Activated T-cell treated with anti-CD3 and anti-CD28 coated beads for 24 hours (primary cell): ENCODE results near the gene LNPK.
"Not testable (repeated sequence)": the region's sequence is repeated elsewhere in the genome, so short reads cannot be mapped to it uniquely, and the experiment has no call there.

Source experiments
- DNase-seq: peaks from one replicate; pipeline ENCODE4 v3.0.0-alpha.2; 2020; ENCODE audit warnings: low read depth

The LNPK gene

DNA sequence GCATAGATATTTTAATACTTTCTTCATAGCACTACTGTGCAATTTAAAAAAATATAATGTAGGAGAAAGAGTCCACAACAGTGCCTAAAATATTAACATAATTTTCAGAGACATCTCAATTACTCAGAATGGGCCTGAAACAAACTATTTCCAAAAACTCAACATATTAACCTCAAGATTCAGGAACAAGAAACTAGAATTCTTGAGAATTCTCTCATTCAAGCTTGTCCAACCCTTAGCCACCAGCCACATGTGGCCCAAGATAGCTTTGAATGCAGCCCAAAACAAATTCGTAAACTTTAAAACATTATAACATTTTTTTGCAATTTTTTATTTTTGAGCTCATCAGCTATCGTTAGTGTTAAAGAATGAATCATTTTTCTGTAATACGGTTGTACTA is 35.2 kb downstream of the LNPK start:
- DNase-seq = no peak

DNA sequence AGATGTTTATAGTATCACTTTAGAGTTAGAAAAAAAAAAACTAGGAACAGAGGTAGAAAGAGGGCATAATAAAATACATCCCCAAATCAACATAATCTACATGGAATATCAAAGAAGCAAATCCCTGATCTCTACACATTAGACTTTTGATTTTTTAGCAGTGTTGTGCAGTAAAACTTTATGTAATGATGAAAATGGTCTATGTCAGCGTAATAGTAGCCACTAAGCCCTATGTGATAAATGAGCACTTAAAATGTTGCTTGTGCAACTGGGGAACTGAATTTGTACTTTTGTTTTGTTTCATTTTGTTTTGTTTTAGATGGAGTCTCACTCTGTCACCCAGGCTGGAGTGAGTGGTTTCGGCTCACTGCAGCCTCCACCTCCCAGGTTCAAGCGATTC is 36.3 kb downstream of the LNPK start:
- DNase-seq = no peak

DNA sequence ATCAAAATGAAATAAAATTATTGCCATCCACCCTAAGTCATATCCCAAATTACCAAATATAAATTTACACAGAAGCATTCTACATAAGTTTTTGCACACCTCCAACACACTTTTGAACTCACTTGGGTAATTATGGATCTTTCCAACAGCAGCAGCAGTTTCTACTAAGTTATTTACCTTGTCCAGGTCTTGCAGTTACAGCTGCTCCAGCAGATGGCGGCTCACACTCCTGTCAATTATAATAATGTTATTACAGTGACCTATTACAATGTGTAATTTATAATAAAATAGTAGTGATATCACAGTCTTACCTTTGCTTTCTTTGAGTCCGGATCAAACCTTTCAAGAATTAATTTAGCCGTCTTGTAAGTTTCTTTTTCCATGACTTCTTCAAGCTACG is 37.9 kb downstream of the LNPK start:
- no peak for DNase-seq

DNA sequence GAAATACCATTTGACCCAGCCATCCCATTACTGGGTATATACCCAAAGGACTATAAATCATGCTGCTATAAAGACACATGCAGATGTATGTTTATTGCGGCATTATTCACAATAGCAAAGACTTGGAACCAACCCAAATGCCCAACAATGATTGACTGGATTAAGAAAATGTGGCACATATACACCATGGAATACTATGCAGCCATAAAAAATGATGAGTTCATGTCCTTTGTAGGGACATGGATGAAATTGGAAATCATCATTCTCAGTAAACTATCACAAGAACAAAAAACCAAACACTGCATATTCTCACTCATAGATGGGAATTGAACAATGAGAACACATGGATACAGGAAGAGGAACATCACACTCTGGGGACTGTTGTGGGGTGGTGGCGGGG is 38.9 kb downstream of the LNPK start:
- DNase-seq = not testable (repeated sequence)

DNA sequence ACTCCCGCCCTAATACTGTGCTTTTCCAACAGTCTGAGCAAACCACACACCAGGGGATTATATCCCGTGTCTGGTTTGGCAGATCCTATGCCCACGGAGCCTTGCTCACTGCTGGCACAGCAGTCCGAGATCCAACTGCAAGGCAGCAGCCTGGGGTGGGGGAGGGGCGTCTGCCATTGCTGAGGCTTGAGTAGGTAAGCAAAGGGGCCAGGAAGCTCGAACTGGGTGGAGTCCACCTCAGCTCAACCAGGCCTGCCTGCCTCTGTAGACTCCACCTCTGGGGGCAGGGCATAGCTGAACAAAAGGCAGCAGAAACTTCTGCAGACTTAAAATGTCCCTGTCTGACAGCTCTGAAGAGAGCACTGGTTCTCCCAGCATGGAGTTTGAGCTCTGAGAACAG is 44.2 kb downstream of the LNPK start:
- DNase-seq = no peak

DNA sequence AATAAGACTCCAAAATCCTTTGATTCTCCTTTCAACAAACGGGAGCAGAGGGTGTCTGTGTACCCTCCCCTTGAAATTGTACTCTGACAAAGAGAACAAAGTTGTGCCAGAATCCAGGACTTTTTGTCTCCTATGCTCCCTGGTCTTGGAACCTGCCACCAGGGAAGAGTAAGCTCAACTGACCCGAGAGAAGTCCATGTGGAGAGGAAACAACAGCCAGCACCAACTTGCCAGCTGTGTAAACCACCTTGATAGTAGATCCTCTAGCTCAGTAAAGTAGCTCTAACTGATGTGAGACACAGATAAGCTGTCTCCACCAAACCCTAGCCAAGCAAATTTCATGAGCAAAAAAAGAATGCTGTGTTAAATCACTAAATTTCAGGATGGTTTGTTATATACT is 46.9 kb downstream of the LNPK start:
- no peak for DNase-seq

DNA sequence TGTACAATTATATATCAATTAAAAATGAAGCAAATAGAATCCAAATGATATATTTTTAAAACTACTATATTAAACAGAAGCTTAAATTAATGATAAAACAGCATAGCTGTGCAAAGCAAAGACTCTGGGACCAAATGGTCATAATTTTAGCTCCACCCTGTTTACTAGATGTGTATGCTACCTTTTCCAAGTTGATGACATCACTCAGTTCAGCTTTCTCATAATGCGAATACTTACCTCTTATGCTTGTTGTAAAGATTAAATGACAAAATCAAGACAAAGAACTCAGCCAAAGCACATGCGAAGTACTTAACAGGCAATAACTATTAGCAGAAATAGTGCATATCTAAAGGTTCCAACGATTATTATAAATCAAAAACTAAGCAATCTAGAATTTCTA is 51.6 kb downstream of the LNPK start:
- DNase-seq = no peak

DNA sequence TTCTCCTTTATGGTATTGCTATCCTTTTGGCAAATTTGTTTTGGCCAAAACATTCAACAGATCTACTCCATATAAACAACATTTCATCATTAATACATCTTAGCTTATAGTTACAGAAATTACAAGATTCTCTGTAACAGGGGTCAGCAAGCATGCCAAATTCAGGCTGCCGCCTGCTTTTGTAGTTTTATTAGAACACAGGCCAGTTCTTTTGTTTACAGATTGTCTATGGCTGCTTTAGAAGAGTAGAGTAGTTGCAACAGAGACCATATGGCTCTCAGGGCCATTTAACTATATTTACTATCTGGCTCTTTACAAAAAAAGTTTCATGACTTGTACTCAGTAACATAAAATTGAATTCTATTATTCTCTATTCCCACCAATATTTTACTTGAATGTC is 53.9 kb downstream of the LNPK start:
- no peak for DNase-seq

DNA sequence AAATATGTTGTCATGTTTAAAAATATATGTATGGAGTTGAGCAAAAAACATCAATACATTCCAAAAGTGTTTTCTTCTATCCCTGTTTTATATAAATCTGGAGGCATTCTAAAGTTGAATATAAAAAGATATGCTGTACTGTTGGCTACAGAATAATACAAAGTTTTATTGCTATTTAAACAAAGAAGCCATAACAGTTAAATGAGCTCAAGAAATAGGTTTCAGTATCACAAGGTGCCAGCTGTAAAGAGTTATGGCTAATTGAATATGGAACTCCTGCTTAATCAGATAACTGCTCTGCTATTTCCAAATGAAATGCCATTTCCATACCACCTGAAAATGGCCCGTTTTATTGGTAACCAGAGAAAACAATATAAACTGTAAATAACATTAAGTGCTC is 55.0 kb downstream of the LNPK start:
- DNase-seq = no peak

DNA sequence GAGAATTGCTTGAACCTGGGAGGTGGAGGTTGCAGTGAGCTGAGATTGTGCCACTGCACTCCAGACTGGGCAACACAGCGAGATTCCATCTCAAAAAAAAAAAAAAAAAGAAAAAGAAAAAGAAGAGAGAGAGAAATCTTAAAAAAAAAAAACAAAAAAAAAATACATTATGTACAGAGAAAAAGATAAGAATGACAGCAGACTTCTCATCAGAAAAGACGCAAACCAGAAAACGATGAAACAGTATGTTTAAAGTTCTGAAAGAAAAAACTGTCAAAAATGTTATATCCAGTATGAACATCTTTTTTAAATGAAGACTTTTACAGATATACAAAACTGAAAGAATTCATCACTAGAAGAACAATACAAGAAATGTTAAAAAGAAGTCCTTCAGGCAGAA is 60.4 kb downstream of the LNPK start:
- no peak for DNase-seq

DNA sequence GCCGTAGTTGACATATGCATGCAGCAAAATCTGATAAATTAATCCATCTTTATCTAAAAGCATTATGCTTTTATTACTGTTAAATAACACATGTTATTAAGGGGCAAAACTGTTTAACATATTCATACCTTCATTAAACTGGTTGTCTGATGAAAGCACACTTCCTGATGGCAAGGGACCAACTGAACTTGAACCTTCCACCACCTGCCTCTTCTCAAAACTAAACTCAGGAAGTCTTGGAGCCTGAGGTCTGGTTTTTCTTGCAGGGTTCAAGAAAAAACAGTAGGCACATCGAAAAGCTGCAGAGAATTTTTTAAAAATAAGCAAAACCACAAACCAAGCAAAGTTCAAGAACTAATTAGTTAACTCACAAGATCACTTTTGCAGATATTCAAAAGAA is 64.9 kb downstream of the LNPK start:
- DNase-seq = no peak

DNA sequence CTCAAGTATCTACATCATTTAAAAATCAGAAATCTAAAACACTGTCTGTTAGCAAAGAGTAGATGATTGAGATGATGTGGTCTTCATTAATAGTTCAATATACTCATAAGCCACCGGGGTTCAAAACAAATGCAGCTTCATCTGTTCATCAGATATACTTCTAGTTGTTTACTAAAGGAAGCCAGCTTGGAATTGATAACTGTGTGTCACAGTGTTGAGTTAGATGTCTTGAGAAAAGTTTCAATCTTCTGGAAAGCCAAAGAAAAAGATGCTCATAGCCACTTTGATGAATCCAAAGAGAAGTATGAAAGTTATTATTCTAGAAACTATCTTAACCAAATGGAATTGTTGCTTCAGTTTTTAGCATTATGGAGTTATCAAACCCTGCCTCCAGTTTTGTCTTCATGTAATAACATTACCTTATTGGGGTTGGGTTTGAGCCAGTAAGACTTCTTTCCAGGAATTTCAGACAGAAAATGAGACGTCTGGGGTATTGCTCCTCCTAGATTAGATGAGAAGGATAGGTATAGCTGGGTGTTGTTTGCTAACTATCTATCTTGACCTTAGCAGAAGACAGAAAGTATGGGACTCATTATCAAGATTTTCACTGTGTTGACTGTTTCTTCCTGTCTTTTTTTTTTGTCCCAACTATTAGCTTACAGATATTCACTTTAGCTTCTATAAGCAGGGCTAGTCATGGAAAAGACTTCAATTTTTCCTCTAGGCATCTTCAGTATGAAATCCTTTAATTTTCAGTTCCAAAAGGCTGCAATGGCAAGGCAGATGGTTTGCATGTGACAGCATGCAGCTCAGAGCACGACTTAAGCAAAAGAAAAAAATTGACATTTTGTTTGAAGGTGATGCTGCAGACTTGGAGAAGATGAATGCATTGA is 66.5 kb downstream of the LNPK start:
- no peak for DNase-seq

DNA sequence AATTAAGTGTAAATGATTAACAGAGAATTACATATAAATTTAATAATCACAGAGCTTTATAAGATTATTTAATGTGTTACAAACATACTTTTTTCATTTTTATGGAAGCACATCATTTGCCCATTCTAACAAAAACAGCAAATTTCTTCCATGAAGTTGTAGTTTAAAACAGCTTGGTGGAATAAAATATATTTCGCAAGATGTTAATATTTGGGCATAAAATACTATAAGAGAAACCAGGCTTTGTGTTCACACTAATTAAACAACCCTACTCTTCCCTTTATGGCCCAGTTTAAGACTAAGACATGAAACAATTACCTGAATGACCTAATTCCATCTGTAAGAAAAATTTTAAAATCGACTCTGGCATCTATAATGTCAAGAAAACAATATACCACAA is 69.4 kb downstream of the LNPK start:
- DNase-seq = no peak

DNA sequence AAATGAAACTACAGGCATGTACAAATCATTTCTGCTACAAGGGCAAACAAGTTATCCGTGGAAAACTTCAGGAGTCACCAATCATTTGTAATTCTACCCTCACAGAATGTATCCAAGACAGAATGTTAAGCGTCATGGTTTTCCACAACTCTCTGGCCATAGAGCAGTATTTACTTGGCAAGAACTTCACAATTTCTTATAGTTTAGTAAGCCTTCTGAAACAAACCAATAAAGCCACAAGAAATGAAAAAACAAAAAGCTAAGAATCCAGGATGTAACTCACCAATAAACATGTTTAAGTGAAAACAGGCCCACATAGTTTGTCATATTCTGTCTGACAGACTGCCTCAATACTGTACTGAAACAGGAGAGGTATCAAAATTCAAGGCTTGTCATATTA is 70.3 kb downstream of the LNPK start:
- DNase-seq = no peak

DNA sequence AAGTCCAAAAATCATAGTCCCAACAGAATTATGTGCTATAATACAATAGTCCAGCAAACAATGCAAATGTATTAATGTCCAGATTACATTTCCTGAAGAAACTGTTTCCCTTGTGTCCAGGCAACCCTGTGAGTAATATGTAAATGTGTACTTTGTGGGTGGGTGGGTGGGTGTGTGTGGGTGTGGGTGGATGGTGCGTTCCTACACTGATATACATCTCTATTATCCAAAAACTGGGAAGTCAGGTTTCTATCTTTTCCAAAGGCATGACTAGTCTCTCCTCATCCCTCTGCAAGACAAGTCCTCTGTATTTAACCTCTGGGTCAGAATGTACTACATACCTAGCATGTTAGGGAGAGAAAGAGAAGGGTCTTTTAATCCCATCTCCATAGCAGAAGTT is 71.6 kb downstream of the LNPK start:
- no peak for DNase-seq

DNA sequence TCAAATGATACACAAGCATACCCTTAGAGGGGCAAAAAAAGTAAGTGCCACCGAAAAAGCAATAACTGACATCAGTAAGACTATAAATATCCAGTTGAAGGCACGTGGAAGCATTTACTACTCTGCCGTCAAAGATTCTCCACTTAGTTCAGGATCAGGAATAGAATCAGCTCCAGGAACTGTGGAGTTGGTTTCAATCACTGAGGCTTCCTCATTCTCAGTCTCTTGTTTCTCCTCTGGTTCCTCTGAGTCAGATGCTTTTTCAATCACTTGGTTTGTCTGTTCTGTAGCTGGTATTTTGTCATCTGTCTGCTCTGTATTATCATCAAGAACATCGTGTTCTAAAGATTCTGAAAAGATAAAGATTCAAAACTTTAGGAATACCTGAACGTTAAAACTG is 72.2 kb downstream of the LNPK start:
- DNase-seq = no peak

DNA sequence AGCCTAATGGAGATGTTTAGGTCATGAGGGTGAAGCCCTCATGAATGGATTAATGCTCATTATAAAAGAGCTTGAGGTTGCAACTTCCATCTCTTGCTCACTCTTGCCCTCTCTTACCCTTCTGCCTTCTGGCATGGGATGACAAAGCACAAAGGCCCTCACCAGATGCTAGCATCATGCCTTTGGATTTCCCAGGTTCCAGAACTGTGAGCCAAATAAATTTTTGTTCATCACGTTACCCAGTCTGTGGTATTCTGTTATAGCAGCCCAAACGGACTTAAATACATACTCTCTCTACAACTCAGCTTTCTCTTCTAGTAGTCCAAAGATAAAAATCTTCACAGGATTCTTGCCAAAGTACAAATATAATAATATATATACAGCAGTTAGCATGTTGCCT is 75.8 kb downstream of the LNPK start:
- DNase-seq = no peak

DNA sequence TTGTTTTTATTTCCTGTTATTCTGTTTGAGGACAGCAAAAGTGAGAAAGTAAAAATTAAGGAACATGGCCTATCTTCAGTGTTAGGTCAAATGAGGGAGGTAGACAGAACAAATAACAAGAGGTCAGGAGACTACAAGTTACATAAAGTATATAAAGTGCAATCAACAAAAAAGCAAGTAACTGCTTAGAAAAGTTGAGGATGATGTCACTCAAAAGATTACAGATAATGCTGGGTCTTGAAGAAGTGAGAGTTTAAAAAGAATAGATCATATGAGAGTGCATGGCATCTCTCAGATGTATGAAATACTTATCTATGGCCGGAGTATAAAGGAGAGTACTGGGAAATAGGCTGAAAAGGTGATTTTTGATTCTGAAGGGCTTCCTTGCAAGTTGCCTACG is 79.9 kb downstream of the LNPK start:
- DNase-seq = no peak

DNA sequence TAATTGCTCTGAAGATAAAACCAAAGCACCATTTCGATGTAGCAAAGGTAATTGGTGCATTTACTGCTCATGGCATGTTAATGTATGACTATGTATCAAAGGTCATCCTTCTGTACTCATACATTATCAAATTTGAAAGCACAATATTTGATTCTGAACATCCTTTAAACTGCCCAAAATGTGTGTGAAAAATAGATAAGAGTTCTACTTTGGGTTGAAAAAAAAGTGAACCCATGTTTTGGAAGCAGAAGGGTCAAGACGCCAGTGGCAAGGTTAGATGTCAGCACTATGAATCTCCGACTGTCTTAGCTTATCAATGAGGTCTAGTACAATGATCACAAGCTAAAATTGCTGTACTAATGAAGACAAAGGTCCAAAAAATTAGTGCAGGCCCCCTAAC is 83.1 kb downstream of the LNPK start:
- DNase-seq = no peak

DNA sequence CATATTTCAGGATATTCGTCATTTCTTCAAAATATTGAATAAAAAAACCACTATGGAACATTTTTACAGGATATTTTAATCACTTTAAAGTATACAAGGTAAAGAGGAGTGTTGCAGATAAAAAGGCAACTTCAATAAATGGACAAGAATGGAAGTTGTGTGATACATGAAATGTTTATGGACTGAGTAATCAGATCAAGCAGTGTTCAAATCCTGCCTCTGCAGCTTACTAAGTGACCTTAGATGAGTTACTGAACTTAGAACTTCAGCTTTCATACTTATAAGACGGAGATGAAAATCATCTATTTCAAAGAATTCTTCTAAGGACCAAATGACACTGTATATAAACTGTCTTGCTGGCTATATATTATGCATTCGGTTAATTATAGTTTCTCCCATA is 87.2 kb downstream of the LNPK start:
- DNase-seq = no peak

DNA sequence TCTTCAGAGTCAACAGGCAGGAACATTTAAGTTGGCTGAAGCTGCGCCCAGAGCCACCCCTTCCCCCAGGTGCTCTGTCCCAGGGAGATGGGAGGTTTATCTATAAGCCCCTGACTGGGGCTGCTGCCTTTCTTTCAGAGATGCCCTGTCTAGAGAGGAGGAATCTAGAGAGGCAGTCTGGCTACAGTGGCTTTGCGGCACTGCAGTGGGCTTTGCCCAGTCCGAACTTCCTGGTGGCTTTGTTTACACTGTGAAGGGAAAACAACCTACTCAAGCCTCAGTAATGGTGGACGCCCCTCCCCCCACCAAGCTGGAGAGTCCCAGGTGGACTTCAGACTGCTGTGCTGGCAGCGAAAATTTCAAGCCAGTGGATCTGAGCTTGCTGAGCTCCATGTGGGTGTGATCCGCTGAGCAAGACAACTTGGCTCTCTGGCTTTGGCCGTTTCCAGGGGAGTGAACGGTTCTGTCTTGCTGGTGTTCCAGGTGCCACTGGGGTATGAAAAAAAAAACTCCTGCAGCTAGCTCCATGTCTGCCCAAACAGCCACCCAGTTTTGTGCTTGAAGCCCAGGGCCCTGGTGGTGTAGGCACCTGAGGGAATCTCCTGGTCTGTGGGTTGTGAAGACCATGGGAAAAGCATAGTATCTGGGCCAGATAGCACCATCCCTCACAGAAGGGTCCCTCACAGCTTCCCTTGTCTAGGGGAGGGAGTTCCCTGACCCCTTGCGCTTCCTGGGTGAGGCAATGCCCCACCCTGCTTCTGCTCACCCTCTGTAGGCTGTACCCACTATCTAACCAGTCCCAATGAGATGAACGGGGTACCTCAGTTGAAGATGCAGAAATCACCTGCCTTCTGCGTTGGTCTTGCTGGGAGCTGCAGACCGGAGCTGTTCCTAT is 88.0 kb downstream of the LNPK start:
- DNase-seq = not testable (repeated sequence)

DNA sequence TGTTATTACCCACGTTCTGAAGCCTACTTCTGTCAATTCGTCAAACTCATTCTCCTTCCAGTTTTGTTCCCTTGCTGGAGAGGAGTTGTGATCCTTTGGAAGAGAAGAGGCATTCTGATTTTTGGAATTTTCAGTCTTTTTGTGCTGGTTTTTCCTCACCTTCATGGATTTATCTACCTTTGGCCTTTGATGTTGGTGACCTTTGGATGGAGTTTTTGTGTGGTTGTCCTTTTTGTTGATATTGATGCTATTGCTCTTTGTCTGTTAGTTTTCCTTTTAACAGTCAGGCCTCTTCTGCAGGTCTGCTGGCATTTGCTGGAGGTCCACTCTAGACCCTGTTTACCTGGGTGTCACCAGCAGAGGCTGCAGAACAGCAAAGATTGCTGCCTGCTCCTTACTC is 88.8 kb downstream of the LNPK start:
- DNase-seq = not testable (repeated sequence)

DNA sequence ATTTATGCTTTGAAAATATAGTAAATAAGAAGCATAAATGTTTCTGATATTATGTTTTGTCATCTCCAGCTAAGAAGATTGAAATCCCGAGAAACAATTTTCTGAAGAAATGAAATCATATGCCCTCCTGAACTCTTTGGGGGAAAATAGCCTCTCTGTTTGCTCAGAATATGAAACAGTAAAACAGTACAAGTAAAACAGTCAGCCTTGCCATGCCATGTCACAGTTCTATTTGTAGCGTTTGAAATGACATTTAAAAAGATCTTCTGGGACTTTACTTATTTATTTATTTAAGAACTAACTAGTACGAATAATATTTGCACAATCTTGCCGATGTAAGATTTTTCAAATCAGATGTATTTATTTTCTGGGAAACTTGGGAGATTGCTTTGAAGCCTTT is 98.0 kb downstream of the LNPK start:
- DNase-seq = no peak
